ENCODE data around the gene SMIM35.

Gene SMIM35

GRCh38 chr11:118033443-118033842 is 53.3 kb downstream of the SMIM35 start:
- Histone ChIP-seq H3K9ac (ENCODE audit: low read length) (no peak overlapping the region), H3F3A (ENCODE audit: insufficient read depth) (no peaks in the 10 kb centered on the region), H3K9me2 (replicated peaks; ENCODE audit: insufficient read depth, low read length) (no peaks in the 10 kb centered on the region), H2AFZ (ENCODE audit: low read depth, low read length, severe bottlenecking) (no peak overlapping the region), H3K9me3 (ENCODE audit: insufficient read depth, low read length) (no peaks in the 10 kb centered on the region), H4K20me1 (ENCODE audit: low read depth, low read length) (no peaks in the 10 kb centered on the region), H3K27ac (ENCODE audit: low read depth, low read length) (no peak overlapping the region), H3K27me3 (ENCODE audit: low read length) (no peaks in the 10 kb centered on the region), H3K36me3 (ENCODE audit: low read length) (no peaks in the 10 kb centered on the region), H3K4me3 (ENCODE audit: insufficient read depth, low read length, poor library complexity, severe bottlenecking) (no peak overlapping the region), H3K4me2 (ENCODE audit: low read depth, low read length, poor library complexity, severe bottlenecking) (no peak overlapping the region), H3K79me2 (ENCODE audit: insufficient read depth, low read length) (no peaks in the 10 kb centered on the region)
- TF ChIP-seq CTCF (IDR thresholded peaks at IDR 0.05; ENCODE audit: insufficient read depth, low read length, poor library complexity, severe bottlenecking), result no peak
- no peak for TF ChIP-seq EZH2phosphoT487 (conservative IDR thresholded peaks at IDR 0.05; ENCODE audit: low read length)

- Histone ChIP-seq H3K9me2 (replicated peaks; ENCODE audit: insufficient read depth, low read length) (no peaks in the 10 kb centered on the region), H3K4me2 (ENCODE audit: low read depth, low read length, poor library complexity, severe bottlenecking) (no peak overlapping the region), H3K4me3 (ENCODE audit: insufficient read depth, low read length, poor library complexity, severe bottlenecking) (no peak overlapping the region), H3K9me3 (ENCODE audit: insufficient read depth, low read length) (no peaks in the 10 kb centered on the region), H3K36me3 (ENCODE audit: low read length) (no peaks in the 10 kb centered on the region), H3K79me2 (ENCODE audit: insufficient read depth, low read length) (no peaks in the 10 kb centered on the region), H3K27ac (ENCODE audit: low read depth, low read length) (no peak overlapping the region), H4K20me1 (ENCODE audit: low read depth, low read length) (no peaks in the 10 kb centered on the region), H2AFZ (ENCODE audit: low read depth, low read length, severe bottlenecking) (no peak overlapping the region), H3K27me3 (ENCODE audit: low read length) (no peaks in the 10 kb centered on the region), H3F3A (ENCODE audit: insufficient read depth) (no peaks in the 10 kb centered on the region), H3K9ac (ENCODE audit: low read length) (no peak overlapping the region)
- no peak for TF ChIP-seq CTCF (IDR thresholded peaks at IDR 0.05; ENCODE audit: insufficient read depth, low read length, poor library complexity, severe bottlenecking)
These were observed 58.1 kb downstream of the SMIM35 start for GRCh38 chr11:118028626-118029025.

GRCh38 chr11:118027694-118028093 is 59.1 kb downstream of the SMIM35 start:
- Histone ChIP-seq H3K27me3 (ENCODE audit: low read length) (no peaks in the 10 kb centered on the region), H3K9me2 (replicated peaks; ENCODE audit: insufficient read depth, low read length) (no peaks in the 10 kb centered on the region), H3K36me3 (ENCODE audit: low read length) (no peaks in the 10 kb centered on the region), H4K20me1 (ENCODE audit: low read depth, low read length) (no peaks in the 10 kb centered on the region), H2AFZ (ENCODE audit: low read depth, low read length, severe bottlenecking) (no peak overlapping the region), H3K9ac (ENCODE audit: low read length) (no peak overlapping the region), H3K79me2 (ENCODE audit: insufficient read depth, low read length) (no peaks in the 10 kb centered on the region), H3K27ac (ENCODE audit: low read depth, low read length) (no peak overlapping the region), H3K4me3 (ENCODE audit: insufficient read depth, low read length, poor library complexity, severe bottlenecking) (no peak overlapping the region), H3K4me2 (ENCODE audit: low read depth, low read length, poor library complexity, severe bottlenecking) (no peak overlapping the region), H3F3A (ENCODE audit: insufficient read depth) (no peaks in the 10 kb centered on the region), H3K9me3 (ENCODE audit: insufficient read depth, low read length) (no peaks in the 10 kb centered on the region)
- TF ChIP-seq CTCF (IDR thresholded peaks at IDR 0.05; ENCODE audit: insufficient read depth, low read length, poor library complexity, severe bottlenecking) (no peak), EZH2phosphoT487 (conservative IDR thresholded peaks at IDR 0.05; ENCODE audit: low read length) (no peak)

- no peak overlapping the region for H3K4me2 ChIP-seq (ENCODE audit: low read depth, low read length, poor library complexity, severe bottlenecking)
- H3K27me3 ChIP-seq (ENCODE audit: low read length), result no peaks in the 10 kb centered on the region
- H4K20me1 ChIP-seq (ENCODE audit: low read depth, low read length), result no peaks in the 10 kb centered on the region
- H3K4me3 ChIP-seq (ENCODE audit: insufficient read depth, low read length, poor library complexity, severe bottlenecking), result no peak overlapping the region
- H3K27ac ChIP-seq (ENCODE audit: low read depth, low read length), result no peak overlapping the region
- no peak overlapping the region for H2AFZ ChIP-seq (ENCODE audit: low read depth, low read length, severe bottlenecking)
- H3K36me3 ChIP-seq (ENCODE audit: low read length), result peaks cover 13% of the 10 kb centered on the region; the same call in 1 of the 2 replicates
- no peak for TF ChIP-seq EZH2phosphoT487 (conservative IDR thresholded peaks at IDR 0.05; ENCODE audit: low read length)
- no peak for TF ChIP-seq CTCF (IDR thresholded peaks at IDR 0.05; ENCODE audit: insufficient read depth, low read length, poor library complexity, severe bottlenecking)
- H3K9ac ChIP-seq (ENCODE audit: low read length), result no peak overlapping the region
- H3K79me2 ChIP-seq (ENCODE audit: insufficient read depth, low read length), result no peaks in the 10 kb centered on the region
- no peaks in the 10 kb centered on the region for H3F3A ChIP-seq (ENCODE audit: insufficient read depth)
- peaks cover 23% of the 10 kb centered on the region; the same call in 1 of the 2 replicates for H3K9me3 ChIP-seq (ENCODE audit: insufficient read depth, low read length)
- no peaks in the 10 kb centered on the region for H3K9me2 ChIP-seq (replicated peaks; ENCODE audit: insufficient read depth, low read length)
These were observed 65.6 kb downstream of the SMIM35 start for GRCh38 chr11:118021146-118021545.

Data from SU-DHL-6 (cell line).